A673 (cell line): ENCODE data around the gene STOX1. TPM values are rescaled to one million over a fixed set of nuclear protein-coding genes. Genes with fewer than 3 reads are reported as not detected.

Source experiments
- BruUV-seq: library from RNA; stranded (reverse); fragments of 400-500 nt; replicated peaks from 2 replicates; lab custom pipeline; 2021; lab: Mats Ljungman, UMichigan
- CTCF ChIA-PET: fragments of 300-600 bp; sonication (Branson Sonifier 250); formaldehyde crosslinking; loops from one replicate; lab custom pipeline; 2022; ENCODE audit warnings: antibody characterized with exemption; lab: Charles Lee
- POLR2A ChIA-PET: fragments of 300-600 bp; sonication (Branson Sonifier 250); formaldehyde crosslinking; loops from one replicate; lab custom pipeline; 2022; ENCODE audit warnings: antibody characterized with exemption; ENCODE audit not compliant: low non-redundant PET; lab: Charles Lee
- DNase-seq: peaks from one replicate; pipeline ENCODE4 v3.0.0-alpha.2; 2015; ENCODE audit warnings: low spot score
- H3K27ac ChIP-seq: fragments of 200-600 bp; sonication (generic); 2 replicates; pipeline ENCODE4 v1.5.1; 2016; ENCODE audit warnings: mixed run types, low read depth, mild to moderate bottlenecking, mixed read lengths, antibody characterized with exemption, low read length; ENCODE audit not compliant: poor library complexity, severe bottlenecking
- H3K27me3 ChIP-seq: fragments of 200-600 bp; sonication (generic); replicated peaks from 2 replicates; pipeline ENCODE4 v1.6.1; 2017; ENCODE audit warnings: mixed run types, low read depth, mild to moderate bottlenecking, mixed read lengths, antibody characterized with exemption, low read length; ENCODE audit not compliant: insufficient read depth, poor library complexity
- H3K36me3 ChIP-seq: fragments of 200-600 bp; sonication (generic); 2 replicates; pipeline ENCODE4 v1.6.1; 2016; ENCODE audit warnings: mixed run types, mild to moderate bottlenecking, mixed read lengths, antibody characterized with exemption, low read length; ENCODE audit not compliant: insufficient read depth, poor library complexity, severe bottlenecking
- H3K4me1 ChIP-seq: fragments of 200-600 bp; sonication (generic); 2 replicates; pipeline ENCODE4 v1.6.1; 2017; ENCODE audit warnings: mixed run types, mild to moderate bottlenecking, mixed read lengths, antibody characterized with exemption, low read length; ENCODE audit not compliant: insufficient read depth, poor library complexity, severe bottlenecking
- H3K4me3 ChIP-seq: fragments of 200-600 bp; sonication (generic); 2 replicates; pipeline ENCODE4 v1.5.1; 2016; ENCODE audit warnings: low read depth, mixed run types, mild to moderate bottlenecking, mixed read lengths, low read length; ENCODE audit not compliant: poor library complexity, severe bottlenecking
- H3K9me3 ChIP-seq: fragments of 200-600 bp; sonication (generic); 2 replicates; pipeline ENCODE4 v1.6.1; 2016; ENCODE audit warnings: mixed run types, low read depth, mild to moderate bottlenecking, mixed read lengths, antibody characterized with exemption, low read length; ENCODE audit not compliant: poor library complexity, severe bottlenecking
- CTCF ChIP-seq: fragments of 300-800, 200-600 bp; sonication (generic); conservative IDR thresholded peaks from 2 replicates; pipeline ENCODE4 v1.5.1; 2017; ENCODE audit warnings: low read depth, mild to moderate bottlenecking, antibody characterized with exemption, low read length, moderate library complexity, mixed read lengths
- EZH2 ChIP-seq: fragments of 200-600 bp; sonication (generic); IDR thresholded peaks from 2 replicates; pipeline ENCODE4 v1.6.1; 2017; ENCODE audit warnings: borderline replicate concordance, low read depth, mild to moderate bottlenecking, mixed read lengths, antibody characterized with exemption, low read length; ENCODE audit not compliant: poor library complexity, severe bottlenecking
- intact Hi-C: fragments of 100-400 bp; cut with micrococcal nuclease; formaldehyde crosslinking; loops from one replicate; pipeline ENCODE4 v1.10.0; 2022; ENCODE audit not compliant: unreplicated experiment
- total RNA-seq: library from RNA; stranded (reverse); gene quantifications from 2 replicates; pipeline ENCODE4 v1.2.3, GENCODE V29; 2021

STOX1 gene
- total RNA-seq, 1 experiment from 2014 or later = 2.1 TPM

- TF ChIP-seq CTCF = peak; percentile 51; the same call in 1 of the 2 replicates
- no peak for TF ChIP-seq EZH2
- no TSS peak for BruUV-seq
- no peaks in the 10 kb centered on the region for H3K27me3 ChIP-seq
- DNase-seq = no peak
- intact Hi-C loops = loop anchor here (1.0 kb wide), 1 partner anchor 105 kb away; no protein-coding TSS in a partner anchor
- H3K4me1 ChIP-seq = no peaks in the 10 kb centered on the region
- peaks cover 70% of the 10 kb centered on the region for H3K36me3 ChIP-seq
- no peak overlapping the region for H3K27ac ChIP-seq
- no peak overlapping the region for H3K4me3 ChIP-seq
- no peaks in the 10 kb centered on the region for H3K9me3 ChIP-seq
- POLR2A ChIA-PET = no interaction called here
- CTCF ChIA-PET = no interaction called here
Measured at GRCh38 chr10:68792115-68792514, 35.2 kb upstream of the STOX1 start.

GRCh38 chr10:68795886-68796532 lies 31.3 kb upstream of the STOX1 start:
- H3K27ac ChIP-seq = no peak overlapping the region
- no peak for DNase-seq
- peaks cover 34% of the 10 kb centered on the region for H3K36me3 ChIP-seq
- POLR2A ChIA-PET = interaction anchor here (0.6 kb wide), 1 partner anchor 73 kb away, joined by 5 read pairs; no protein-coding TSS in a partner anchor
- BruUV-seq = no TSS peak
- H3K9me3 ChIP-seq = no peaks in the 10 kb centered on the region
- intact Hi-C loops = no loop called here
- no peak overlapping the region for H3K4me3 ChIP-seq
- no peak for TF ChIP-seq EZH2
- no peak for TF ChIP-seq CTCF
- no peaks in the 10 kb centered on the region for H3K27me3 ChIP-seq
- CTCF ChIA-PET = no interaction called here
- H3K4me1 ChIP-seq = no peaks in the 10 kb centered on the region

- intact Hi-C loops = no loop called here
- no peaks in the 10 kb centered on the region for H3K9me3 ChIP-seq
- H3K36me3 ChIP-seq = peaks cover 32% of the 10 kb centered on the region
- H3K27me3 ChIP-seq = no peaks in the 10 kb centered on the region
- H3K4me3 ChIP-seq = no peak overlapping the region
- BruUV-seq = no TSS peak
- TF ChIP-seq EZH2 (no peak), CTCF (no peak)
- CTCF ChIA-PET = no interaction called here
- POLR2A ChIA-PET = interaction anchor here (0.6 kb wide), 1 partner anchor 74 kb away, joined by 5 read pairs; no protein-coding TSS in a partner anchor
- DNase-seq = no peak
- H3K4me1 ChIP-seq = no peaks in the 10 kb centered on the region
- no peak overlapping the region for H3K27ac ChIP-seq
Measured at GRCh38 chr10:68796605-68797004, 30.7 kb upstream of the STOX1 start.
